A673 (cell line): ENCODE measurements around the gene LIF. TPM values are rescaled to one million over a fixed set of nuclear protein-coding genes. Genes with fewer than 3 reads are reported as not detected.
"Not testable (repeated sequence)": the region's sequence is repeated elsewhere in the genome, so short reads cannot be mapped to it uniquely, and the experiment has no call there.

Source experiments
- BruUV-seq: library from RNA; stranded (reverse); fragments of 400-500 nt; replicated peaks from 2 replicates; lab custom pipeline; 2021; lab: Mats Ljungman, UMichigan
- CTCF ChIA-PET: fragments of 300-600 bp; sonication (Branson Sonifier 250); formaldehyde crosslinking; loops from one replicate; lab custom pipeline; 2022; ENCODE audit warnings: antibody characterized with exemption; lab: Charles Lee
- POLR2A ChIA-PET: fragments of 300-600 bp; sonication (Branson Sonifier 250); formaldehyde crosslinking; loops from one replicate; lab custom pipeline; 2022; ENCODE audit warnings: antibody characterized with exemption; ENCODE audit not compliant: low non-redundant PET; lab: Charles Lee
- DNase-seq: peaks from one replicate; pipeline ENCODE4 v3.0.0-alpha.2; 2015; ENCODE audit warnings: low spot score
- H3K27ac ChIP-seq: fragments of 200-600 bp; sonication (generic); 2 replicates; pipeline ENCODE4 v1.5.1; 2016; ENCODE audit warnings: mixed run types, low read depth, mild to moderate bottlenecking, mixed read lengths, antibody characterized with exemption, low read length; ENCODE audit not compliant: poor library complexity, severe bottlenecking
- H3K27me3 ChIP-seq: fragments of 200-600 bp; sonication (generic); replicated peaks from 2 replicates; pipeline ENCODE4 v1.6.1; 2017; ENCODE audit warnings: mixed run types, low read depth, mild to moderate bottlenecking, mixed read lengths, antibody characterized with exemption, low read length; ENCODE audit not compliant: insufficient read depth, poor library complexity
- H3K36me3 ChIP-seq: fragments of 200-600 bp; sonication (generic); 2 replicates; pipeline ENCODE4 v1.6.1; 2016; ENCODE audit warnings: mixed run types, mild to moderate bottlenecking, mixed read lengths, antibody characterized with exemption, low read length; ENCODE audit not compliant: insufficient read depth, poor library complexity, severe bottlenecking
- H3K4me1 ChIP-seq: fragments of 200-600 bp; sonication (generic); 2 replicates; pipeline ENCODE4 v1.6.1; 2017; ENCODE audit warnings: mixed run types, mild to moderate bottlenecking, mixed read lengths, antibody characterized with exemption, low read length; ENCODE audit not compliant: insufficient read depth, poor library complexity, severe bottlenecking
- H3K4me3 ChIP-seq: fragments of 200-600 bp; sonication (generic); 2 replicates; pipeline ENCODE4 v1.5.1; 2016; ENCODE audit warnings: low read depth, mixed run types, mild to moderate bottlenecking, mixed read lengths, low read length; ENCODE audit not compliant: poor library complexity, severe bottlenecking
- H3K9me3 ChIP-seq: fragments of 200-600 bp; sonication (generic); 2 replicates; pipeline ENCODE4 v1.6.1; 2016; ENCODE audit warnings: mixed run types, low read depth, mild to moderate bottlenecking, mixed read lengths, antibody characterized with exemption, low read length; ENCODE audit not compliant: poor library complexity, severe bottlenecking
- CTCF ChIP-seq: fragments of 300-800, 200-600 bp; sonication (generic); conservative IDR thresholded peaks from 2 replicates; pipeline ENCODE4 v1.5.1; 2017; ENCODE audit warnings: low read depth, mild to moderate bottlenecking, antibody characterized with exemption, low read length, moderate library complexity, mixed read lengths
- EZH2 ChIP-seq: fragments of 200-600 bp; sonication (generic); IDR thresholded peaks from 2 replicates; pipeline ENCODE4 v1.6.1; 2017; ENCODE audit warnings: borderline replicate concordance, low read depth, mild to moderate bottlenecking, mixed read lengths, antibody characterized with exemption, low read length; ENCODE audit not compliant: poor library complexity, severe bottlenecking
- intact Hi-C: fragments of 100-400 bp; cut with micrococcal nuclease; formaldehyde crosslinking; loops from one replicate; pipeline ENCODE4 v1.10.0; 2022; ENCODE audit not compliant: unreplicated experiment
- total RNA-seq: library from RNA; stranded (reverse); gene quantifications from 2 replicates; pipeline ENCODE4 v1.2.3, GENCODE V29; 2021

LIF gene
- total RNA-seq, 1 experiment from 2014 or later = 0.24 TPM

GRCh38 chr22:30235687-30236170 is 10.8 kb downstream of the LIF start:
- Histone ChIP-seq H3K9me3 (no peaks in the 10 kb centered on the region), H3K36me3 (no peaks in the 10 kb centered on the region), H3K27me3 (no peaks in the 10 kb centered on the region), H3K4me3 (no peak overlapping the region), H3K27ac (no peak overlapping the region), H3K4me1 (no peaks in the 10 kb centered on the region)
- intact Hi-C loops = no loop called here
- TF ChIP-seq EZH2 (no peak), CTCF (no peak)
- DNase-seq = no peak
- POLR2A ChIA-PET = no interaction called here
- BruUV-seq = no TSS peak
- CTCF ChIA-PET = no interaction called here

GRCh38 chr22:30234786-30235470 is 11.6 kb downstream of the LIF start:
- ChIA-PET CTCF (no interaction called here), POLR2A (no interaction called here)
- Histone ChIP-seq H3K27ac (no peak overlapping the region), H3K9me3 (no peaks in the 10 kb centered on the region), H3K4me1 (no peaks in the 10 kb centered on the region), H3K27me3 (no peaks in the 10 kb centered on the region), H3K36me3 (no peaks in the 10 kb centered on the region), H3K4me3 (no peak overlapping the region)
- TF ChIP-seq EZH2 (no peak), CTCF (no peak)
- intact Hi-C loops = no loop called here
- no peak for DNase-seq
- BruUV-seq = no TSS peak

- H3K9me3 ChIP-seq, H3K27me3 ChIP-seq, H3K27ac ChIP-seq, H3K36me3 ChIP-seq, BruUV-seq, CTCF ChIA-PET, H3K4me3 ChIP-seq, intact Hi-C loops, H3K4me1 ChIP-seq, DNase-seq: not testable (repeated sequence)
- POLR2A ChIA-PET = interaction anchor here (0.6 kb wide), 1 partner anchor 114 kb away, joined by 3 read pairs; no protein-coding TSS in a partner anchor
Measured at GRCh38 chr22:30234325-30234724, 12.2 kb downstream of the LIF start.
